ENCODE results near the gene ASTL.

GRCh38 chr2:96089356-96090195 is 48.7 kb downstream of the ASTL start:
- TF ChIP-seq ISL1 (CRISPR knock-in tag; IDR thresholded peaks at IDR 0.05) (no peak), ZC3H10 (CRISPR knock-in tag; IDR thresholded peaks at IDR 0.05) (no peak)
